HepG2 (cell line): ENCODE data around the gene FZD4. TPM values are rescaled to one million over a fixed set of nuclear protein-coding genes. Genes with fewer than 3 reads are reported as not detected.
A peak's percentile ranks its signal among the peaks of the same experiment; 100 is the strongest.

Experiments used
- HNF1A ChIP-seq, 2 experiments: sonication (generic) in 1 of 2; formaldehyde crosslinking in 1 of 2; IDR thresholded peaks; 2 replicates each; pipeline versions ENCODE4 v1.4.0 to v1.6.1; 2016 to 2020; ENCODE audit warnings: borderline replicate concordance in 1 of 2, low read depth in 1 of 2, mild to moderate bottlenecking in 1 of 2, missing genetic modification reagents in 1 of 2
- HNRNPK ChIP-seq: fragments of 200-400 bp; formaldehyde crosslinking; IDR thresholded peaks from 2 replicates; pipeline ENCODE4 v1.6.1; 2018; ENCODE audit warnings: low read length, low read depth, moderate library complexity, mild to moderate bottlenecking; ENCODE audit not compliant: poor library complexity, severe bottlenecking
- MAFK ChIP-seq, 2 experiments: IDR thresholded peaks in 1 of 2; conservative IDR thresholded peaks in 1 of 2; 2 replicates each; pipeline ENCODE4 v1.6.1; 2011; ENCODE audit warnings: improper control_type of control experiment in 2 of 2, low read length in 2 of 2
- RFX5 ChIP-seq: IDR thresholded peaks from 2 replicates; pipeline ENCODE4 v1.6.1; 2011; ENCODE audit warnings: low read depth, low read length, improper control_type of control experiment
- THAP7 ChIP-seq: sonication (generic); formaldehyde crosslinking; IDR thresholded peaks from 2 replicates; pipeline ENCODE4 v1.8.1; 2023; ENCODE audit warnings: mild to moderate bottlenecking, missing genetic modification reagents
- ZBTB26 ChIP-seq: IDR thresholded peaks from 2 replicates; pipeline ENCODE4 v1.6.1; 2016; ENCODE audit warnings: missing compliant biosample characterization, missing genetic modification reagents, borderline replicate concordance
- ZBTB39 ChIP-seq: sonication (generic); formaldehyde crosslinking; IDR thresholded peaks from 2 replicates; pipeline ENCODE4 v1.5.0; 2020; ENCODE audit warnings: missing genetic modification reagents
- ZBTB7A ChIP-seq: sonication (generic); formaldehyde crosslinking; IDR thresholded peaks from 2 replicates; pipeline ENCODE4 v1.8.0; 2022; ENCODE audit warnings: mild to moderate bottlenecking, missing genetic modification reagents
- ZNF124 ChIP-seq: sonication (generic); formaldehyde crosslinking; IDR thresholded peaks from 2 replicates; pipeline ENCODE4 v1.4.0; 2020; ENCODE audit warnings: missing genetic modification reagents
- ZNF557 ChIP-seq: sonication (generic); formaldehyde crosslinking; IDR thresholded peaks from 2 replicates; pipeline ENCODE4 v1.4.0; 2020; ENCODE audit warnings: missing genetic modification reagents
- ZNF577 ChIP-seq: sonication (generic); formaldehyde crosslinking; IDR thresholded peaks from 2 replicates; pipeline ENCODE4 v1.4.0; 2020; ENCODE audit warnings: mild to moderate bottlenecking, low read depth, missing genetic modification reagents, borderline replicate concordance
- ZNF784 ChIP-seq: sonication (generic); formaldehyde crosslinking; IDR thresholded peaks from 2 replicates; pipeline ENCODE4 v1.5.1; 2020; ENCODE audit warnings: missing genetic modification reagents, mild to moderate bottlenecking, borderline replicate concordance
- ZNF841 ChIP-seq: sonication (generic); formaldehyde crosslinking; IDR thresholded peaks from 2 replicates; pipeline ENCODE4 v1.8.1; 2023; ENCODE audit warnings: missing genetic modification reagents, borderline replicate concordance
- polyA plus RNA-seq, 8 experiments: library from polyadenylated mRNA; depleted of rRNA in 3 of 8; stranded (reverse) in 7 of 8; unstranded in 1 of 8; fragments of >200 nt; fragmentation: Illumina TruSeq in 4 of 8; extraction: Trizol in 4 of 8; gene quantifications; 2 replicates each; pipeline versions ENCODE4 v1.2.1 to v1.2.3, GENCODE V29; 2011 to 2016; ENCODE audit warnings: low read depth in 4 of 8, missing spikeins in 1 of 8, mixed read lengths in 1 of 8; ENCODE audit not compliant: insufficient read depth in 1 of 8
- total RNA-seq, 5 experiments: library from RNA; depleted of rRNA; stranded (reverse); fragments of >200 nt; fragmentation: Illumina TruSeq; extraction: Trizol; gene quantifications; 2 replicates each; pipeline ENCODE4 v1.2.3, GENCODE V29; 2016; ENCODE audit warnings: low read depth in 1 of 5

FZD4 gene
- total and polyA plus RNA-seq, 2 of the 13 experiments (the other 11 are each of a cell fraction or from before 2014, with no cell fraction given): 46.5 to 70.4 TPM

- TF ChIP-seq ZNF557 (CRISPR knock-in tag) (no peak), THAP7 (CRISPR knock-in tag) (no peak), ZNF784 (CRISPR knock-in tag) (no peak), HNRNPK (no peak), ZBTB26 (CRISPR knock-in tag) (no peak), ZNF841 (CRISPR knock-in tag) (no peak), ZBTB7A (0 out of 2 replicates have a peak, but pooled peaks have one; percentile 80), HNF1A (IDR thresholded peaks at IDR 0.05; ENCODE audit: low read depth) (no peak), HNF1A (CRISPR knock-in tag; IDR thresholded peaks at IDR 0.05; ENCODE audit: borderline replicate concordance) (no peak), MAFK (conservative IDR thresholded peaks at IDR 0.05 in 1 of 2, IDR thresholded peaks at IDR 0.05 in 1 of 2; ENCODE audit: low read length in 2 of 2) (no peak), ZBTB39 (no peak), ZNF577 (CRISPR knock-in tag) (no peak), RFX5 (no peak), ZNF124 (CRISPR knock-in tag) (no peak)
These were observed 705 bp downstream of the FZD4 start (continued) for GRCh38 chr11:86954269-86955110.
